A549 (cell line): ENCODE measurements around the gene PYGB. TPM values are rescaled to one million over a fixed set of nuclear protein-coding genes. Genes with fewer than 3 reads are reported as not detected.

ENCODE experiments used
- ATAC-seq, 2 experiments: fragments of 200-7000 bp in 1 of 2; fragments of >200 bp in 1 of 2; cut with Nextera tagmentation in 1 of 2; cut with Tn5 transposase in 1 of 2; 3 replicates each; pipeline versions ENCODE4 v1.8.0 to v1.9.1; 2018 to 2020; ENCODE audit warnings: mild to moderate bottlenecking in 1 of 2, moderate library complexity in 1 of 2
- CTCF ChIA-PET: fragments of 300-600 bp; sonication (Branson Sonifier 250); formaldehyde crosslinking; extraction: SDS; loops from one replicate; lab custom pipeline; 2021; ENCODE audit warnings: antibody characterized with exemption, inconsistent platforms; lab: Yijun Ruan, JAX
- POLR2A ChIA-PET: fragments of 350-600 bp; formaldehyde crosslinking; extraction: SDS; loops from one replicate; lab custom pipeline; 2021; ENCODE audit warnings: antibody characterized with exemption, inconsistent platforms; lab: Yijun Ruan, JAX
- DNase-seq, 2 experiments: peaks; one replicate each; pipeline versions ENCODE4 v3.0.0 to v3.0.0-alpha.2; 2011 to 2016; ENCODE audit warnings: low read depth in 1 of 2, low spot score in 1 of 2
- FAIRE-seq: peaks from 2 replicates; lab custom pipeline; 2011; peaks lifted over from hg19 to GRCh38; lab: Jason Lieb, UNC
- H3K27ac ChIP-seq, 2 experiments: fragments of >200 bp; sonication (Bioruptor Twin); formaldehyde crosslinking; 3 replicates each; pipeline ENCODE4 v1.5.1; 2016 to 2017
- H3K4me1 ChIP-seq: fragments of >200 bp; sonication (Bioruptor Twin); formaldehyde crosslinking; 3 replicates; pipeline ENCODE4 v1.6.1; 2016
- H3K4me2 ChIP-seq: fragments of >200 bp; sonication (Bioruptor Twin); formaldehyde crosslinking; 3 replicates; pipeline ENCODE4 v1.6.1; 2016
- H3K4me3 ChIP-seq: fragments of >200 bp; sonication (Bioruptor Twin); formaldehyde crosslinking; 3 replicates; pipeline ENCODE4 v1.5.1; 2016
- H3K9me3 ChIP-seq: fragments of >200 bp; sonication (Bioruptor Twin); formaldehyde crosslinking; 3 replicates; pipeline ENCODE4 v1.6.1; 2016
- CBX2 ChIP-seq: fragments of 200-600 bp; sonication (generic); IDR thresholded peaks from 2 replicates; pipeline ENCODE4 v1.6.1; 2016; ENCODE audit warnings: low read depth, mild to moderate bottlenecking, borderline replicate concordance
- CHD2 ChIP-seq: fragments of 150-350 bp; IDR thresholded peaks from 2 replicates; pipeline ENCODE4 v1.6.1; 2014; ENCODE audit warnings: low read length; ENCODE audit not compliant: partially characterized antibody
- FOSL2 ChIP-seq, 2 experiments: fragments of 450-650 bp in 1 of 2; fragments of >200 bp in 1 of 2; sonication (Bioruptor Twin) in 1 of 2; formaldehyde crosslinking; IDR thresholded peaks; 2 replicates each; pipeline versions ENCODE4 v1.5.0 to v1.6.1; 2016 to 2020; ENCODE audit warnings: mild to moderate bottlenecking in 1 of 2, moderate library complexity in 1 of 2
- HOXA7 ChIP-seq: fragments of 250-450 bp; sonication (Bioruptor Pico); IDR thresholded peaks from 2 replicates; pipeline ENCODE4 v1.5.0; 2020; ENCODE audit warnings: mild to moderate bottlenecking, moderate library complexity
- HOXB13 ChIP-seq: fragments of 250-450 bp; sonication (Bioruptor Pico); IDR thresholded peaks from 2 replicates; pipeline ENCODE4 v1.5.0; 2020; ENCODE audit warnings: low read depth, mild to moderate bottlenecking, moderate library complexity
- JUN ChIP-seq, 2 experiments: fragments of >200 bp; sonication (Bioruptor Twin); formaldehyde crosslinking; IDR thresholded peaks; 2 replicates in 1 of 2; 3 replicates in 1 of 2; pipeline ENCODE4 v1.6.1; 2016 to 2017
- JUNB ChIP-seq: fragments of >200 bp; sonication (Bioruptor Twin); formaldehyde crosslinking; IDR thresholded peaks from 2 replicates; pipeline ENCODE4 v1.6.1; 2016
- NR3C1 ChIP-seq: fragments of >200 bp; sonication (Bioruptor Twin); formaldehyde crosslinking; IDR thresholded peaks from 3 replicates; pipeline ENCODE4 v1.6.1; 2017
- POLR2AphosphoS2 ChIP-seq: conservative IDR thresholded peaks from 2 replicates; pipeline ENCODE4 v1.6.1; 2012; ENCODE audit warnings: low read length, improper control_type of control experiment, inconsistent platforms
- RAD21 ChIP-seq, 2 experiments: fragments of >200 bp in 1 of 2; sonication (Bioruptor Twin) in 1 of 2; formaldehyde crosslinking in 1 of 2; IDR thresholded peaks in 1 of 2; conservative IDR thresholded peaks in 1 of 2; 2 replicates in 1 of 2; 3 replicates in 1 of 2; pipeline ENCODE4 v1.6.1; 2012 to 2018; ENCODE audit warnings: inconsistent platforms in 1 of 2
- RFX5 ChIP-seq: fragments of 450-650 bp; IDR thresholded peaks from 2 replicates; pipeline ENCODE4 v1.7.1; 2014; ENCODE audit warnings: antibody characterized with exemption, mild to moderate bottlenecking, moderate library complexity
- RNF2 ChIP-seq: fragments of 200-600 bp; sonication (generic); IDR thresholded peaks from 2 replicates; pipeline ENCODE4 v1.6.1; 2016; ENCODE audit warnings: low read depth, mild to moderate bottlenecking, antibody characterized with exemption, moderate library complexity, borderline replicate concordance
- ZNF302 ChIP-seq: fragments of 250-450 bp; sonication (Bioruptor Pico); IDR thresholded peaks from 2 replicates; pipeline ENCODE4 v1.9.0; 2021; ENCODE audit warnings: inconsistent platforms, mild to moderate bottlenecking, moderate library complexity
- ZSCAN20 ChIP-seq: fragments of 250-450 bp; sonication (Bioruptor Pico); IDR thresholded peaks from 2 replicates; pipeline ENCODE4 v1.8.0; 2022; ENCODE audit warnings: mild to moderate bottlenecking, moderate library complexity
- WGBS: methylation state at CpG from one replicate; pipeline ENCODE4 v1.1.6; 2017; ENCODE audit errors: missing lambda C conversion rate; 5-methylcytosine and 5-hydroxymethylcytosine counted together
- polyA plus RNA-seq, 4 experiments: library from polyadenylated mRNA; depleted of rRNA in 3 of 4; stranded (reverse); fragments of >200 nt; fragmentation: RNase III in 1 of 4; extraction: RNeasy Plus Mini Kit Qiagen cat#74134 plus additional on column Dnase treatment in 1 of 4; gene quantifications; 2 replicates in 3 of 4; 3 replicates in 1 of 4; pipeline ENCODE4 v1.2.3, GENCODE V29; 2011 to 2017
- TF ChIP-seq, protein P1 (sequence below): fragments of 150-350 bp; IDR thresholded peaks from 2 replicates; pipeline ENCODE4 v1.6.1; 2014; ENCODE audit warnings: low read depth, mild to moderate bottlenecking, low read length
- TF ChIP-seq, protein P2 (sequence below): fragments of 450-650 bp; IDR thresholded peaks from 2 replicates; pipeline ENCODE4 v1.6.1; 2014; ENCODE audit warnings: antibody characterized with exemption
- TF ChIP-seq, protein P3 (sequence below): fragments of 200-600 bp; sonication (generic); IDR thresholded peaks from 2 replicates; pipeline ENCODE4 v1.6.1; 2016; ENCODE audit warnings: antibody characterized with exemption, mild to moderate bottlenecking, moderate library complexity
- TF ChIP-seq, protein P4 (sequence below): fragments of >200 bp; sonication (Bioruptor Twin); formaldehyde crosslinking; IDR thresholded peaks from 3 replicates; pipeline ENCODE4 v1.5.1; 2016

Gene PYGB
- polyA plus RNA-seq, 2 of the 4 experiments (the other 2 are of a cell fraction), result 93.2 to 100 TPM

DNA sequence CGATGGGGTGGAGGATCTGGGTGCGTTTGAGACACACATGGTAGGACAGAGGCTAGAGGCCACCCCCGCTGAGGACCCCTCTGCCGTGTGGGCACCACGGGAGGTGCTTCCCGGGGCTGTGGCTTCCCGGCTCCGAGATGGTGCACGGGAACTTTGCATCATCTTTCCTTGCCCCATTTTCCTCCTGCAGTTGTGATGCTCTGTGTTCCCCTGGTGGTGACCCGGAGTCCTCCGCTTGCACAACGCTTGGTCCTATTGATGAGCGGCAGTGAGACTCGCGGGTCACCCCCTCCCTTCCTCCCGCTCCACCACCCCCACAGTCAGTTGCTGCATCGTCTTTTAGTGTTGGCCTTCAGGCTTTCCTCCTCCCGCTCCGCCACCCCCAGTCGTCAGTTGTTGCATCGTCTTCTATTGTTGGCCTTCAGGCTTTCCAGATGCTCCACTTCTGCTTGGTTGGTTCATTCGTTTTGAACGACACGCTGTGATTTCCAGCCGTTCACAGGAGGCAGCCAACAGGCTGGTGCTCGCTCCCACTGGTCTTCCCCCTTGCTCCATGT lies 37.3 kb downstream of the PYGB start:
- ChIA-PET CTCF (interaction anchor here (0.7 to 8.6 kb wide), 2 partner anchors 10 to 114 kb away, joined by 3 to 42 read pairs; no protein-coding TSS in a partner anchor), POLR2A (no interaction called here)
- FAIRE-seq, result no peak
- WGBS, result 87% methylated on average over 26 of the region's 26 CpGs
- Histone ChIP-seq H3K4me1 (no peaks in the 10 kb centered on the region), H3K4me3 (no peak overlapping the region), H3K9me3 (no peaks in the 10 kb centered on the region), H3K4me2 (no peak overlapping the region), H3K27ac (no peak overlapping the region)
- no peak for DNase-seq
- ATAC-seq, result peak in 1 of 2 experiments; percentile 24; a peak in 3 of 6 replicates
- TF ChIP-seq RAD21 (conservative IDR thresholded peaks at IDR 0.05 in 1 of 2, IDR thresholded peaks at IDR 0.05 in 1 of 2), result peak in 1 of 2 experiments; percentile 14; a peak in 1 of 5 replicates
- TF ChIP-seq, protein P1, sequence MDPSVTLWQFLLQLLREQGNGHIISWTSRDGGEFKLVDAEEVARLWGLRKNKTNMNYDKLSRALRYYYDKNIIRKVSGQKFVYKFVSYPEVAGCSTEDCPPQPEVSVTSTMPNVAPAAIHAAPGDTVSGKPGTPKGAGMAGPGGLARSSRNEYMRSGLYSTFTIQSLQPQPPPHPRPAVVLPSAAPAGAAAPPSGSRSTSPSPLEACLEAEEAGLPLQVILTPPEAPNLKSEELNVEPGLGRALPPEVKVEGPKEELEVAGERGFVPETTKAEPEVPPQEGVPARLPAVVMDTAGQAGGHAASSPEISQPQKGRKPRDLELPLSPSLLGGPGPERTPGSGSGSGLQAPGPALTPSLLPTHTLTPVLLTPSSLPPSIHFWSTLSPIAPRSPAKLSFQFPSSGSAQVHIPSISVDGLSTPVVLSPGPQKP, result no peak

DNA sequence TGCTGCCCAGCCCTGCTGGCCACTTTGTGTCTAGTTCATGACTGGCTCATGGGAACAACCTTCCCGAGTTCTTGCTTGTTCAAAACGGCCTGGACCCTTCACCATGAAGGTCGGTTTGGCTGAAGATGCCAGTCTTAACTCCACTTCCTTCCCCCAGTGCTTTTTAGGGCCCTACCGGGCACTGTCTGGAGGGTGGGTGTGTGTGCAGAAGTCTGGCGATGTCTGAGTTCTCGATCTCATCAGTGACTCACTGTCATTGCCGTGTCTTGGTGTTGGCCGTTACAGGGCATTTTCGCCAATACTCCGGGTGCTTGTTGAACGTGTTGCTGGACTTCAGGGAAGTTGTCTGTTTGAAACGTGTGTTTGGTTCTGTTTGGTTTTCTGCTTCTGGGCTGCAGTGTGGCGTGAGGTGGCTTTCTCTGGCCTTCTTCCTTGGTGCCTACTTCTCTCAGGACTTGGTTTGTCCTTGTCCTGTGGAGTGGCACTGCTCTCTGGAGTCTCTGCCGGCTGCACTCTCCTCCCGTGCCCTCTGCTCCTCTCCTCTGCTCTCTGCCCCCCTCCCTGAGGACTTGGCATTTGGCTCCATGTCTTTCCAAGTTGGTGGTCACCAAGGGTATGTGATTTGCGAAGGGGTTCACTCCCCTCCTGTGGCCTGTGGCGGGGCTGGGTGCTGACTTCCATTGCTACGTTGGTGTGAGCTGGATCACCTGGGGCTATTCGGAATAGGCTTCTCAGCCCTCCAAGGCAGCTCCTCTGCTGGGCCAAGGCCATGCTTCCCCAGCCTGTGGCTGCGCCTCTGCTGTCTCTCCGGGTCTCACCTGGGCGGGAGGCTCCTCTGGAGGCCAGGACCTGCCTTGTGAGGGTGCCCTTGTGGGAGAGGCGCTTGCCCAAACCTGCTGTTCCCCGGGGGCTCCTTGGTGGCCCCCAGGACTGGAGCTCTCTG lies 38.2 kb downstream of the PYGB start:
- ATAC-seq, result no peak
- H3K9me3 ChIP-seq, result no peaks in the 10 kb centered on the region
- no peaks in the 10 kb centered on the region for H3K4me1 ChIP-seq
- WGBS, result 84% methylated on average over 24 of the region's 24 CpGs
- POLR2A ChIA-PET, result no interaction called here
- no peak overlapping the region for H3K27ac ChIP-seq
- TF ChIP-seq HOXB13 (CRISPR knock-in tag) (no peak), RNF2 (no peak), NR3C1 (no peak), CHD2 (no peak), FOSL2 (IDR thresholded peaks at IDR 0.05) (no peak), FOSL2 (CRISPR knock-in tag; IDR thresholded peaks at IDR 0.05) (no peak), ZNF302 (no peak), RFX5 (no peak)
- TF ChIP-seq, protein P2, sequence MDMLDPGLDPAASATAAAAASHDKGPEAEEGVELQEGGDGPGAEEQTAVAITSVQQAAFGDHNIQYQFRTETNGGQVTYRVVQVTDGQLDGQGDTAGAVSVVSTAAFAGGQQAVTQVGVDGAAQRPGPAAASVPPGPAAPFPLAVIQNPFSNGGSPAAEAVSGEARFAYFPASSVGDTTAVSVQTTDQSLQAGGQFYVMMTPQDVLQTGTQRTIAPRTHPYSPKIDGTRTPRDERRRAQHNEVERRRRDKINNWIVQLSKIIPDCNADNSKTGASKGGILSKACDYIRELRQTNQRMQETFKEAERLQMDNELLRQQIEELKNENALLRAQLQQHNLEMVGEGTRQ, result no peak
- TF ChIP-seq, protein P3, sequence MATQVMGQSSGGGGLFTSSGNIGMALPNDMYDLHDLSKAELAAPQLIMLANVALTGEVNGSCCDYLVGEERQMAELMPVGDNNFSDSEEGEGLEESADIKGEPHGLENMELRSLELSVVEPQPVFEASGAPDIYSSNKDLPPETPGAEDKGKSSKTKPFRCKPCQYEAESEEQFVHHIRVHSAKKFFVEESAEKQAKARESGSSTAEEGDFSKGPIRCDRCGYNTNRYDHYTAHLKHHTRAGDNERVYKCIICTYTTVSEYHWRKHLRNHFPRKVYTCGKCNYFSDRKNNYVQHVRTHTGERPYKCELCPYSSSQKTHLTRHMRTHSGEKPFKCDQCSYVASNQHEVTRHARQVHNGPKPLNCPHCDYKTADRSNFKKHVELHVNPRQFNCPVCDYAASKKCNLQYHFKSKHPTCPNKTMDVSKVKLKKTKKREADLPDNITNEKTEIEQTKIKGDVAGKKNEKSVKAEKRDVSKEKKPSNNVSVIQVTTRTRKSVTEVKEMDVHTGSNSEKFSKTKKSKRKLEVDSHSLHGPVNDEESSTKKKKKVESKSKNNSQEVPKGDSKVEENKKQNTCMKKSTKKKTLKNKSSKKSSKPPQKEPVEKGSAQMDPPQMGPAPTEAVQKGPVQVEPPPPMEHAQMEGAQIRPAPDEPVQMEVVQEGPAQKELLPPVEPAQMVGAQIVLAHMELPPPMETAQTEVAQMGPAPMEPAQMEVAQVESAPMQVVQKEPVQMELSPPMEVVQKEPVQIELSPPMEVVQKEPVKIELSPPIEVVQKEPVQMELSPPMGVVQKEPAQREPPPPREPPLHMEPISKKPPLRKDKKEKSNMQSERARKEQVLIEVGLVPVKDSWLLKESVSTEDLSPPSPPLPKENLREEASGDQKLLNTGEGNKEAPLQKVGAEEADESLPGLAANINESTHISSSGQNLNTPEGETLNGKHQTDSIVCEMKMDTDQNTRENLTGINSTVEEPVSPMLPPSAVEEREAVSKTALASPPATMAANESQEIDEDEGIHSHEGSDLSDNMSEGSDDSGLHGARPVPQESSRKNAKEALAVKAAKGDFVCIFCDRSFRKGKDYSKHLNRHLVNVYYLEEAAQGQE, result no peak
- TF ChIP-seq, all 56 proteins: peak for 0
- Histone ChIP-seq H3K4me2 (no peak overlapping the region), H3K4me3 (no peak overlapping the region)
- no peak for FAIRE-seq
- DNase-seq, result no peak
- CTCF ChIA-PET, result interaction anchor here (0.7 to 5.5 kb wide), 5 partner anchors 9 to 267 kb away, joined by 3 to 24 read pairs (median 3); no protein-coding TSS in a partner anchor

DNA sequence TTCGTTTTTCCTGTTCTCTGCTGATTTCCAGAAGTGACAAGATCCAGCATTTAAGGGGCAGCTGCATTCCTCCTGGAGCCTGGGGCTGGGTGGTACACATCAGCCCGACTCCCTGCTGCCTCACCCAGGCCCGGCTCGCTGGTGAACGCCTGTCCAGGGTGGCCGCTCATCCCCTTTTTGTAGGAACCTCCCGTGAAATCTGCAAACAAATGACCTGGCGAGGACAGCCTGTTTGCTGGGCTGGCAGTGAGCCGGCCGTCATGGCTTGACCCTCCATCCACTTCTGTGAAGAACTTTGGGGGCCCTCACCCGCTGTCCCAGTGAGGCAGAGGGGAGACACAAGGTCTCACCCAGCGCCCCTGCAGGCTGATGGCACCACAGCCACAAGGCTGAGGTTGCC lies 39.0 kb downstream of the PYGB start:
- H3K4me1 ChIP-seq, result no peaks in the 10 kb centered on the region
- ATAC-seq, result no peak
- DNase-seq, result no peak
- POLR2A ChIA-PET, result no interaction called here
- 94% methylated on average over 12 of the region's 12 CpGs for WGBS
- TF ChIP-seq JUNB (no peak), ZNF302 (no peak), JUN (IDR thresholded peaks at IDR 0.05) (no peak), ZSCAN20 (no peak), HOXB13 (CRISPR knock-in tag) (no peak), CBX2 (no peak), RAD21 (conservative IDR thresholded peaks at IDR 0.05 in 1 of 2, IDR thresholded peaks at IDR 0.05 in 1 of 2) (no peak), POLR2AphosphoS2 (no peak), HOXA7 (no peak), RFX5 (no peak)
- TF ChIP-seq, protein P4, sequence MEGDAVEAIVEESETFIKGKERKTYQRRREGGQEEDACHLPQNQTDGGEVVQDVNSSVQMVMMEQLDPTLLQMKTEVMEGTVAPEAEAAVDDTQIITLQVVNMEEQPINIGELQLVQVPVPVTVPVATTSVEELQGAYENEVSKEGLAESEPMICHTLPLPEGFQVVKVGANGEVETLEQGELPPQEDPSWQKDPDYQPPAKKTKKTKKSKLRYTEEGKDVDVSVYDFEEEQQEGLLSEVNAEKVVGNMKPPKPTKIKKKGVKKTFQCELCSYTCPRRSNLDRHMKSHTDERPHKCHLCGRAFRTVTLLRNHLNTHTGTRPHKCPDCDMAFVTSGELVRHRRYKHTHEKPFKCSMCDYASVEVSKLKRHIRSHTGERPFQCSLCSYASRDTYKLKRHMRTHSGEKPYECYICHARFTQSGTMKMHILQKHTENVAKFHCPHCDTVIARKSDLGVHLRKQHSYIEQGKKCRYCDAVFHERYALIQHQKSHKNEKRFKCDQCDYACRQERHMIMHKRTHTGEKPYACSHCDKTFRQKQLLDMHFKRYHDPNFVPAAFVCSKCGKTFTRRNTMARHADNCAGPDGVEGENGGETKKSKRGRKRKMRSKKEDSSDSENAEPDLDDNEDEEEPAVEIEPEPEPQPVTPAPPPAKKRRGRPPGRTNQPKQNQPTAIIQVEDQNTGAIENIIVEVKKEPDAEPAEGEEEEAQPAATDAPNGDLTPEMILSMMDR, result no peak
- TF ChIP-seq, all 56 proteins: peak for 0
- no peak overlapping the region for H3K4me2 ChIP-seq
- CTCF ChIA-PET, result interaction anchor here (0.9 to 5.5 kb wide), 4 partner anchors 9 to 268 kb away, joined by 3 to 24 read pairs (median 4); no protein-coding TSS in a partner anchor
- H3K27ac ChIP-seq, result no peak overlapping the region
- no peak for FAIRE-seq
- H3K9me3 ChIP-seq, result no peaks in the 10 kb centered on the region
- no peak overlapping the region for H3K4me3 ChIP-seq
